ENCODE data around the gene PTPN11. TPM values are rescaled to one million over a fixed set of nuclear protein-coding genes. Genes with fewer than 3 reads are reported as not detected.

Gene PTPN11
- total RNA-seq: 100 to 1,000 TPM in 1 of 2 donors, 10 to 100 TPM in 1; 84.6 to 103 TPM
- 100 to 1,000 TPM in 1 of 2 donors, 10 to 100 TPM in 1; 93.1 to 144 TPM for polyA plus RNA-seq (ENCODE audit: insufficient read length in 2 of 2)
- long read RNA-seq, donor 1, full-length matches to known transcripts: 22 of 39 reads
- long read RNA-seq, donor 1, partial matches to known transcripts: 17 of 39 reads
- long read RNA-seq, donor 1, other reads (novel, unspliced or antisense): 0 of 39 reads
- long read RNA-seq, donor 2, full-length matches to known transcripts: 8 of 19 reads
- long read RNA-seq, donor 2, partial matches to known transcripts: 11 of 19 reads
- long read RNA-seq, donor 2, other reads (novel, unspliced or antisense): 0 of 19 reads
- long read RNA-seq, donor 3, full-length matches to known transcripts: 7 of 34 reads
- long read RNA-seq, donor 3, partial matches to known transcripts: 27 of 34 reads
- long read RNA-seq, donor 3, other reads (novel, unspliced or antisense): 0 of 34 reads
- long read RNA-seq, donor 4, full-length matches to known transcripts: 1 of 10 reads
- long read RNA-seq, donor 4, partial matches to known transcripts: 9 of 10 reads
- long read RNA-seq, donor 4, other reads (novel, unspliced or antisense): 0 of 10 reads

GRCh38 chr12:112418608-112419296 is at the start of gene PTPN11:
PTPN11 (plus strand) TSS chr12:112418947; CDS start chr12:112419112, 165 bp downstream.
- Histone ChIP-seq H3K4me1 (ENCODE audit: control insufficient read depth, insufficient read depth, low read length) (peaks cover 25% of the 10 kb centered on the region), H3K4me3 (ENCODE audit: low read depth, low read length) (peak within 1 kb of the TSS; percentile 89), H3K27me3 (ENCODE audit: control insufficient read depth, insufficient read depth, low read length) (no peaks in the 10 kb centered on the region), H3K9me3 (ENCODE audit: control insufficient read depth, insufficient read depth, low read length) (no peaks in the 10 kb centered on the region), H3K36me3 (ENCODE audit: control insufficient read depth, insufficient read depth, low read length) (no peaks in the 10 kb centered on the region), H3K27ac (ENCODE audit: low read depth, low read length) (peak within 1 kb of the TSS; percentile 81)
- under 1% methylated on average over 89 of the region's 89 CpGs for WGBS (ENCODE audit: insufficient coverage)
- peak; percentile 63 to 95 (median 76) for DNase-seq (ENCODE audit: low read depth in 4 of 6, low spot score in 6 of 6)

- Histone ChIP-seq H3K9me3 (ENCODE audit: control insufficient read depth, insufficient read depth, low read length) (no peaks in the 10 kb centered on the region), H3K36me3 (ENCODE audit: control insufficient read depth, insufficient read depth, low read length) (no peaks in the 10 kb centered on the region), H3K27ac (ENCODE audit: low read depth, low read length) (no peak overlapping the region), H3K27me3 (ENCODE audit: control insufficient read depth, insufficient read depth, low read length) (no peaks in the 10 kb centered on the region), H3K4me3 (ENCODE audit: low read depth, low read length) (no peak overlapping the region), H3K4me1 (ENCODE audit: control insufficient read depth, insufficient read depth, low read length) (no peaks in the 10 kb centered on the region)
- WGBS (ENCODE audit: insufficient coverage): no CpG with 5 or more reads among the region's 1 CpG
- no peak for DNase-seq (ENCODE audit: low read depth in 4 of 6, low spot score in 6 of 6)
Observed at GRCh38 chr12:112370199-112370598, 48.5 kb upstream of the PTPN11 start.

GRCh38 chr12:112370868-112371510 is 47.8 kb upstream of the PTPN11 start:
- H3K4me3 ChIP-seq (ENCODE audit: low read depth, low read length): no peak overlapping the region
- H3K27ac ChIP-seq (ENCODE audit: low read depth, low read length): no peak overlapping the region
- no peaks in the 10 kb centered on the region for H3K9me3 ChIP-seq (ENCODE audit: control insufficient read depth, insufficient read depth, low read length)
- H3K36me3 ChIP-seq (ENCODE audit: control insufficient read depth, insufficient read depth, low read length): no peaks in the 10 kb centered on the region
- H3K4me1 ChIP-seq (ENCODE audit: control insufficient read depth, insufficient read depth, low read length): no peaks in the 10 kb centered on the region
- no CpG with 5 or more reads among the region's 8 CpGs for WGBS (ENCODE audit: insufficient coverage)
- DNase-seq (ENCODE audit: low read depth in 4 of 6, low spot score in 6 of 6): no peak
- no peaks in the 10 kb centered on the region for H3K27me3 ChIP-seq (ENCODE audit: control insufficient read depth, insufficient read depth, low read length)

- WGBS (ENCODE audit: insufficient coverage): no CpG with 5 or more reads among the region's 3 CpGs
- Histone ChIP-seq H3K4me1 (ENCODE audit: control insufficient read depth, insufficient read depth, low read length) (no peaks in the 10 kb centered on the region), H3K4me3 (ENCODE audit: low read depth, low read length) (no peak overlapping the region), H3K36me3 (ENCODE audit: control insufficient read depth, insufficient read depth, low read length) (no peaks in the 10 kb centered on the region), H3K27me3 (ENCODE audit: control insufficient read depth, insufficient read depth, low read length) (no peaks in the 10 kb centered on the region), H3K27ac (ENCODE audit: low read depth, low read length) (no peak overlapping the region), H3K9me3 (ENCODE audit: control insufficient read depth, insufficient read depth, low read length) (no peaks in the 10 kb centered on the region)
- DNase-seq (ENCODE audit: low read depth in 4 of 6, low spot score in 6 of 6): no peak
Observed at GRCh38 chr12:112374166-112374740, 44.5 kb upstream of the PTPN11 start.

- WGBS (ENCODE audit: insufficient coverage): no CpG with 5 or more reads among the region's 5 CpGs
Observed at GRCh38 chr12:112375105-112375504, 43.6 kb upstream of the PTPN11 start.

GRCh38 chr12:112380663-112381405 is 37.9 kb upstream of the PTPN11 start:
- H3K4me1 ChIP-seq (ENCODE audit: control insufficient read depth, insufficient read depth, low read length): peaks cover 12% of the 10 kb centered on the region
- H3K27me3 ChIP-seq (ENCODE audit: control insufficient read depth, insufficient read depth, low read length): no peaks in the 10 kb centered on the region
- 18% methylated on average over 30 of the region's 34 CpGs for WGBS (ENCODE audit: insufficient coverage)
- H3K36me3 ChIP-seq (ENCODE audit: control insufficient read depth, insufficient read depth, low read length): no peaks in the 10 kb centered on the region
- peak in 3 of 6 donors; percentile 31 to 69 (median 57) for DNase-seq (ENCODE audit: low read depth in 4 of 6, low spot score in 6 of 6)
- H3K4me3 ChIP-seq (ENCODE audit: low read depth, low read length): peak overlapping the region; percentile 76
- H3K27ac ChIP-seq (ENCODE audit: low read depth, low read length): peak overlapping the region; percentile 58
- H3K9me3 ChIP-seq (ENCODE audit: control insufficient read depth, insufficient read depth, low read length): no peaks in the 10 kb centered on the region

More at GRCh38 chr12:112375105-112375504, 43.6 kb upstream of the PTPN11 start:
- no peaks in the 10 kb centered on the region for H3K27me3 ChIP-seq (ENCODE audit: control insufficient read depth, insufficient read depth, low read length)
- H3K9me3 ChIP-seq (ENCODE audit: control insufficient read depth, insufficient read depth, low read length): no peaks in the 10 kb centered on the region
- H3K4me1 ChIP-seq (ENCODE audit: control insufficient read depth, insufficient read depth, low read length): peaks cover 2% of the 10 kb centered on the region
- no peaks in the 10 kb centered on the region for H3K36me3 ChIP-seq (ENCODE audit: control insufficient read depth, insufficient read depth, low read length)
- no peak overlapping the region for H3K4me3 ChIP-seq (ENCODE audit: low read depth, low read length)
- no peak for DNase-seq (ENCODE audit: low read depth in 4 of 6, low spot score in 6 of 6)
- H3K27ac ChIP-seq (ENCODE audit: low read depth, low read length): no peak overlapping the region

- peak overlapping the region; percentile 76 for H3K4me3 ChIP-seq (ENCODE audit: low read depth, low read length)
- no peaks in the 10 kb centered on the region for H3K27me3 ChIP-seq (ENCODE audit: control insufficient read depth, insufficient read depth, low read length)
- peak in 1 of 6 donors; percentile 45 for DNase-seq (ENCODE audit: low read depth in 4 of 6, low spot score in 6 of 6)
- no peaks in the 10 kb centered on the region for H3K36me3 ChIP-seq (ENCODE audit: control insufficient read depth, insufficient read depth, low read length)
- peak overlapping the region; percentile 58 for H3K27ac ChIP-seq (ENCODE audit: low read depth, low read length)
- no peaks in the 10 kb centered on the region for H3K9me3 ChIP-seq (ENCODE audit: control insufficient read depth, insufficient read depth, low read length)
- H3K4me1 ChIP-seq (ENCODE audit: control insufficient read depth, insufficient read depth, low read length): peaks cover 12% of the 10 kb centered on the region
- 0% methylated on average over 17 of the region's 33 CpGs for WGBS (ENCODE audit: insufficient coverage)
Observed at GRCh38 chr12:112381406-112381882, 37.3 kb upstream of the PTPN11 start.

GRCh38 chr12:112381883-112382796 is 36.6 kb upstream of the PTPN11 start, which contains the start of gene HECTD4:
HECTD4 (minus strand) TSS chr12:112382431; CDS start chr12:112382128, 303 bp downstream.
- Histone ChIP-seq H3K9me3 (ENCODE audit: control insufficient read depth, insufficient read depth, low read length) (no peaks in the 10 kb centered on the region), H3K36me3 (ENCODE audit: control insufficient read depth, insufficient read depth, low read length) (no peaks in the 10 kb centered on the region), H3K27ac (ENCODE audit: low read depth, low read length) (peak within 1 kb of the TSS; percentile 81), H3K4me3 (ENCODE audit: low read depth, low read length) (peak within 1 kb of the TSS; percentile 76), H3K27me3 (ENCODE audit: control insufficient read depth, insufficient read depth, low read length) (no peaks in the 10 kb centered on the region), H3K4me1 (ENCODE audit: control insufficient read depth, insufficient read depth, low read length) (peaks cover 12% of the 10 kb centered on the region)
- under 1% methylated on average over 105 of the region's 106 CpGs for WGBS (ENCODE audit: insufficient coverage)
- peak; percentile 74 to 97 (median 86) for DNase-seq (ENCODE audit: low read depth in 4 of 6, low spot score in 6 of 6)

All from spinal cord (tissue), 10 donors.